Bronchial epithelial cell (primary cell): Measurements from ENCODE around the gene SLC25A13. TPM values are rescaled to one million over a fixed set of nuclear protein-coding genes. Genes with fewer than 3 reads are reported as not detected.

ENCODE experiments used
- DNase-seq: peaks from one replicate; pipeline ENCODE4 v3.0.0-alpha.2; 2010; ENCODE audit warnings: low read depth
- FAIRE-seq: peaks from 2 replicates; lab custom pipeline; 2011; peaks lifted over from hg19 to GRCh38; lab: Jason Lieb, UNC
- H3K27me3 ChIP-seq: 2 replicates; pipeline ENCODE4 v1.5.1; 2011; ENCODE audit warnings: low read length; ENCODE audit not compliant: control insufficient read depth, insufficient read depth
- H3K36me3 ChIP-seq: 2 replicates; pipeline ENCODE4 v1.5.1; 2011; ENCODE audit warnings: low read length; ENCODE audit not compliant: control insufficient read depth, insufficient read depth
- H3K4me3 ChIP-seq: 2 replicates; pipeline ENCODE4 v1.5.1; 2011; ENCODE audit warnings: mild to moderate bottlenecking, low read depth, low read length, control low read depth
- total RNA-seq: library from RNA; depleted of rRNA; stranded (reverse); fragments of >200 nt; gene quantifications from 2 replicates; pipeline ENCODE4 v1.2.1, GENCODE V29; 2014
- TF ChIP-seq, protein P1 (sequence below): IDR thresholded peaks from 2 replicates; pipeline ENCODE4 v1.5.1; 2011; ENCODE audit warnings: mild to moderate bottlenecking, moderate library complexity, low read length, control low read depth, inconsistent platforms; ENCODE audit not compliant: insufficient read depth, severe bottlenecking

Gene SLC25A13
- total RNA-seq, 1 donor from 2014 or later: 16.6 TPM

DNA sequence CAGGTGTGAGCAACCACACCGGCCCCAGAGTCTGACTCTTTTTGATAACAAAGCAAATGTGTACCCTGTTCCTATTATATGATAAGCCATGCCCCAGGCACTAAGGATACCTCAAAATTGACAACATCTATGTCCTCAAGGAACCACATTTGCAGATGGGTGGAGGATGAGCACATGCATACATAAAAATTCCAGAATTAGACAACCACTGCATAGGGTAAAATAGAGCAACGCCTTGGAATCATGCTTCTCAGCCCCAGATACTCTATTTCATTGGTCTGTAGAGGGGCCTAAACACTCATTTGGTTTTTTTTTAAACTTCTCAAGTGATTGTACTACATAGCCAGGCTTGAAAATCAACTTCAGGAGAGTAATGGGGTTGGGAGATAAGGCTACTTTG lies 78.7 kb downstream of the SLC25A13 start:
- FAIRE-seq: no peak
- DNase-seq: no peak
- Histone ChIP-seq H3K27me3 (no peaks in the 10 kb centered on the region), H3K36me3 (no peaks in the 10 kb centered on the region), H3K4me3 (no peak overlapping the region)
- TF ChIP-seq, protein P1, sequence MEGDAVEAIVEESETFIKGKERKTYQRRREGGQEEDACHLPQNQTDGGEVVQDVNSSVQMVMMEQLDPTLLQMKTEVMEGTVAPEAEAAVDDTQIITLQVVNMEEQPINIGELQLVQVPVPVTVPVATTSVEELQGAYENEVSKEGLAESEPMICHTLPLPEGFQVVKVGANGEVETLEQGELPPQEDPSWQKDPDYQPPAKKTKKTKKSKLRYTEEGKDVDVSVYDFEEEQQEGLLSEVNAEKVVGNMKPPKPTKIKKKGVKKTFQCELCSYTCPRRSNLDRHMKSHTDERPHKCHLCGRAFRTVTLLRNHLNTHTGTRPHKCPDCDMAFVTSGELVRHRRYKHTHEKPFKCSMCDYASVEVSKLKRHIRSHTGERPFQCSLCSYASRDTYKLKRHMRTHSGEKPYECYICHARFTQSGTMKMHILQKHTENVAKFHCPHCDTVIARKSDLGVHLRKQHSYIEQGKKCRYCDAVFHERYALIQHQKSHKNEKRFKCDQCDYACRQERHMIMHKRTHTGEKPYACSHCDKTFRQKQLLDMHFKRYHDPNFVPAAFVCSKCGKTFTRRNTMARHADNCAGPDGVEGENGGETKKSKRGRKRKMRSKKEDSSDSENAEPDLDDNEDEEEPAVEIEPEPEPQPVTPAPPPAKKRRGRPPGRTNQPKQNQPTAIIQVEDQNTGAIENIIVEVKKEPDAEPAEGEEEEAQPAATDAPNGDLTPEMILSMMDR: no peak

DNA sequence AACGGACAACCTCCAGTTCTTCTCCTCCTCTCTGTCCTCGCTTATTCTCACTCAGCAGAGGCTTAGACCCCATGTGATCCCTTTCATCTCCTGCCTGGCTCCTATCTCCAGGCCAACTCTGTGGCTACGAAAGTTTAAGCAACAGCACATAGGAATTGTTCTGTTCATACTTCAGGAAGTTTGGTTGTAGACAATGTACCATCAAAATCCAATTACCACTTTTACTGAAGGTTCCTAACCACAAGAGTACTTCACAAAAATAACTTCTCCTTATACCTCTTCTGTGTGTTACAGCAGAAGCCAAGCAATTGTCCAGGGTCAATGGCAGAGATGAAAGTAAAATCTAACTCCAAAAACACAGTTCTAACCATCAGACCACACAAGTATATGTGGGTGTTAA lies 80.0 kb downstream of the SLC25A13 start:
- Histone ChIP-seq H3K27me3 (no peaks in the 10 kb centered on the region), H3K36me3 (no peaks in the 10 kb centered on the region), H3K4me3 (no peak overlapping the region)
- FAIRE-seq (no peak), DNase-seq (no peak)
- TF ChIP-seq, protein P1: no peak

DNA sequence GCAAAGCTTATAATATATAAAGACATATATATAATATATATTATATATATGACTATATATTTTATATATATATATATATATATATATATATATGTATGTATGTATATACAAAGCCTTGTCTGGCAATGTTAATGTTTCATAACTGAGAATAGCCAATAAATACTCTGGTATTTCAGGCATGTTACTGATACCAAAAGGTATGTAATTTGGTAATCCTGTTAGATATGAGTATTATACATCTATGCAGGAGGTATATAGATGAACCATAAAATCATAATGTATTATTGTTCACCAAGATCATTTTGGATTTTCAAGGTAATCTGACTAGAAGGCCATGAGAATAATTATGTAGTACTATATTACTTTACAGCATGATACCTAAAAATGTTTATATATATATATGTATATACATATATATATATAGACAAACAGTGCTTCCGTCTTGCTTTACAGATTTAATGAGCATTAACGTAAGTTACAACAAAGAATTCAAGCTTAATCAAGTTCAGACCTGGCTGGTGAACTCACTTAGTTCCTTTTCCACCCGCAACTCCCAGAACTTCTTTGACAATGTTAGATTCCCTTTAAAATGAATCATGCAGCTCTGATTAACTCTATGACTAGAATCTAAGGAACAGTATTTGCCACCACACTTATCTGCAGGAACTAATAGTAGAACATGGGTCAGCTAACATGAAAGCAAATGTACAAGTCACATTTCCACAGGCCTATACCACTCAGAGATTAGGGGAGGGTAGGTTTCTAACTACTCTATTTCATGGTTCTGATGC lies 82.7 kb downstream of the SLC25A13 start:
- TF ChIP-seq, protein P1: no peak
- Histone ChIP-seq H3K4me3 (no peak overlapping the region), H3K36me3 (no peaks in the 10 kb centered on the region), H3K27me3 (no peaks in the 10 kb centered on the region)
- DNase-seq (peak; percentile 93), FAIRE-seq (no peak)

DNA sequence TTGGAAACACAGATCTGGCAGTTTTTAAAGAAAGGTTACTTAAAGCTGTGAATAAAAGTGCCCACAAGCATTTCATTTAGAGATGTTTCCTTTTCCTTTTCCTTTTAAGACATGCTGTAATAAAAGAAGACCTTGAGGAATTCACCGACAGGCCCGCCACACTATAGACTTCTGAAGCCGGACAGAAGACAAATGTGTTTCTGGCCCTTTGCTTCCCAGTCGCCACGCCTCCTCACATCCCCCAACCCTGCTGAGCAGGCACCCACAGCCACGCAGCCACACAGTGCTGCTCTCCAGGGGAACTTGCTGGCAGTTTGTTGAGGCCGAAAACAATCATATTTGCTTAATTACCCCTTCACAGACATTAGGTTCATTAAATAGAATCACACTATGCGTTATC lies 83.4 kb downstream of the SLC25A13 start:
- Histone ChIP-seq H3K27me3 (no peaks in the 10 kb centered on the region), H3K36me3 (no peaks in the 10 kb centered on the region), H3K4me3 (no peak overlapping the region)
- DNase-seq (no peak), FAIRE-seq (no peak)
- TF ChIP-seq, protein P1: no peak

DNA sequence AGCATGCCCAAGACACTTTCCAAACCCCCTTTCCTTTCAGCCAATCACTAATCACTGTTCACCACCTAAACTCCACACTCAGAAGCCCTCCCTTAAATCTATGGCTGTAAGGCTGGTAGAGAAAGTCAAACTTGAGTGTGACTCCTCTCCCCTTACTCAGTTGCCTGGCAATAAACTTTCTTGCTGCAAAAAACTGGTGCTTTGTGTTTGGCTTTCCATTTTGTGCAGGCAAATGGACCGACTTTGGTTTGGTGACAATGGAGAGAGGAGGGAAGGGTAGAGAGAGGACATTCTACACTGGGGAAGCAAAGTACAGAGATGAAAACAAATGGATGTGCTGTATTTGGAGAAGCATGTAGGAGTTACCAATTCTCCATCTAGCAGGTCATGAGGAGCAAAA lies 84.9 kb downstream of the SLC25A13 start:
- no peaks in the 10 kb centered on the region for H3K27me3 ChIP-seq
- no peak for FAIRE-seq
- no peak overlapping the region for H3K4me3 ChIP-seq
- no peaks in the 10 kb centered on the region for H3K36me3 ChIP-seq
- no peak for DNase-seq
- TF ChIP-seq, protein P1: no peak
